NCI-H510A (cell line): Measurements from ENCODE around the gene NAA50.

Source experiments
- DNase-seq: peaks from one replicate; lab custom pipeline; 2025; lab: John Stamatoyannopoulos, UW

Gene NAA50

DNA sequence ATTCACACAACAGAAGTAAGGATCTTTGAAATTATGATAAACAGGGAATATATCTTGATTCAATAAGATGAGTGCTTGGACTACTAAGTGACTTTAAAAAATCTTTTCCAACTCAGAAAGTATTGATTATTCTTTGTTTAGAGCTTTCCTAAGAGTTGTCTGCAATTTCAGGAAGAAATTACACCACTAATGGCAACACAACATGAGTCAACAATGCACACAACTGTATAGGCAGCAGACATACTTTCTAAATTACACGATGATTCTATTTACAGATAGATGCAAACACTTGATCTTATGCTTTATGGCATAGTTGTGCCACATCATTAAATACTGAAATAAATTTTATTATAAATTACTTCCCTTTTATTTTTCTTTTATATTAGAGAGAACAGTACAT is 4.4 kb downstream of the NAA50 start:
- DNase-seq = no peak

- DNase-seq = no peak
Measured at GRCh38 chr3:113741086-113741485, 5.0 kb downstream of the NAA50 start.

DNA sequence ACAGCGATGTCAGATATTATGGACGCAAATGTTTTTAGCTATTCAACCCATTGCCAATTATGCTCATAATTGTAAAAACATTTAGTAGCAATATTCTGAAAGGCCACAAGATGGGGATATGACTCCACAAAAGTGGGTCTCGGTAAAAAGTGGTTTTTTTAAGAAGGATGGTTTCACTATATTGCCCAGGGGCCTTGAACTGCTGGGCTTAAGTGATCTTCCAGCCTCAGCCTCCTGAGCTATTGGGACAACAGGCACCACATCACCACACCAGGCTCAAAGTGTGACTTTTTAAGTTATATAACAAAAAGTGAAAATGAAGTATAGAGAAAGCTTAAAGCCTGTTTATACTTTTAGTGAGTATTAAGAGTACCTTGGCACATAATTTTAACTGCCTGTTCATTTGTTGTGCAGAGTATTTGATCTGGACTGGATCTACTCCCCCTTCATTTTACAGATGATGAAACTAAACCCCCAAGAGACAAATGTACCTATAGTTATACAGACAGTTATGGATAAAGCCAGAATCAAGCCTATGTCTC is 9.4 kb downstream of the NAA50 start:
- no peak for DNase-seq

DNA sequence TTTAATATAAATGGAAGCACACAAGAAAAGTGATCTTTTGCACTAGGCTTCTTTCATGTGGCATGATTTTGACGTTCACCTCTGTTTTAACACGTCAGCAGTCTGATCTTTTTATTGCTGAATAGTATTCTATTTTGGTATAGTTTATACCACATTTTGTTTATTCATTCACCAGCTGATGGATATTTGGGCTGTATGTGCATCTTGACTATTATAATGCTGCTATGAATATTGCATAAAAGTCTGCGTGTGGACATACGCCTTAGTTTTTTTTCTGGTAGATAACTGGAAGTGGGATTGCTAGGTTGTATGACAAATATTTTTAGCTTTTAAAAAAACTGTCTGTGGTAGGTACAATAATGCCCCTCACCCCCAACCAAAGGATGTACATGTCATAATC is 14.4 kb downstream of the NAA50 start:
- no peak for DNase-seq

DNA sequence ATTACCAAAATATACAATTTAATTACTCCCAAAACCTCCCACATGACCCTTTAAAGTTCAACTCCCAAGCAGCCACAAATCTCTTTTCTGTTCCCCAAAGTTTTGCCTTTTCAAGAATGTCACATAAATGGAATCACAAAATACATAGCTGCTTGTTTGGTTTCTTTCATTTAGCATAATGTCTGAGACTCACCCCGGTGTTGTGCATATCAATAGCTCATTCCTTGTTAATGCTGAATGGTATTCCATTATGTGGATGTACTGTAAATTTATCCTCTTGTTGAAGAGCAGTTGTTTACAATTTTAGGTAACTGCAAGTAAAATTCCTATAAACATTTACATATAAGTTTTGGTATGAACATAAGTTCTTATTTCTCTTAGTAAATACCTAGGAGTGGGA is 15.5 kb downstream of the NAA50 start:
- no peak for DNase-seq

GRCh38 chr3:113728661-113729060 is 17.4 kb downstream of the NAA50 start:
- DNase-seq = no peak

- no peak for DNase-seq
Measured at GRCh38 chr3:113721636-113722035, 24.4 kb downstream of the NAA50 start.

DNA sequence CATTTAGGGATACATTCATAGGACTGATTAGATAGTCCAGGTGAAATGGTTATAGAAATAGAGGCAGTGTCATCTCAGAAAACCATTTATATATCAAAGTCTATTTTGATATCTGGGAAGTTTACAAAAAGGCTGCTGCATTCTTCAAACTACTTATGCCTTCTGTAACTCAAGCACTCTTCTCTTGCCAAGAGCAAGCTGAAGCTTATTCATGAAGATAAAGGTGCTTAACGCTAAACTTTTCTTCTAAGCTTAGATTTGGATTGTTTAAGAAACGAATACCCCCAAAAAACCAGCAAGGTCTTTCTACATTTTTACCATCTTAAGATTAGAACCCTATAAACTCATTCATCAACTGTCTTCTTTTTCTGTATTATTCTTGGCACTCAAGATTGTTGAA is 26.3 kb downstream of the NAA50 start:
- DNase-seq = no peak

GRCh38 chr3:113719294-113719693 is 26.8 kb downstream of the NAA50 start:
- DNase-seq = no peak

- no peak for DNase-seq
Measured at GRCh38 chr3:113717818-113718217, 28.2 kb downstream of the NAA50 start.

GRCh38 chr3:113717308-113717707 is 28.7 kb downstream of the NAA50 start:
- no peak for DNase-seq

- DNase-seq = no peak
Measured at GRCh38 chr3:113714702-113715101, 31.3 kb downstream of the NAA50 start.

- DNase-seq = no peak
Measured at GRCh38 chr3:113712129-113712528, 33.9 kb downstream of the NAA50 start.

DNA sequence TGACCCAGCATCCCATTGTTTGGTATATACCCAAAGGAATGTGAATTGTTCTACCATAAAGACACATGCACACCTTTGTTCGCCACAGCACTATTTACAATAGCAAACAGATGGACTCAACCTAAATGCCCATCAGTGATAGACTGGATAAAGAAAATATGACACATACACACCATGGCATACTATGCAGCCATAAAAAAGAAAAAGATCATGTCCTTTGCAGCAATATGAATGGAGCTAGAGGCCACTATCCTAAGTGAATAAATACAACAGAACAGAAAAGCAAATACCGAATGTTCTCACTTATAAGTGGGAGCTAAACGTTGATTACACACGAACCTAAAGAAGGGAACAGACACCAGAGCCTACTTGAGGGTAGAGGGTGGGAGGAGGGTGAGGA is 38.2 kb downstream of the NAA50 start:
- DNase-seq = no peak

DNA sequence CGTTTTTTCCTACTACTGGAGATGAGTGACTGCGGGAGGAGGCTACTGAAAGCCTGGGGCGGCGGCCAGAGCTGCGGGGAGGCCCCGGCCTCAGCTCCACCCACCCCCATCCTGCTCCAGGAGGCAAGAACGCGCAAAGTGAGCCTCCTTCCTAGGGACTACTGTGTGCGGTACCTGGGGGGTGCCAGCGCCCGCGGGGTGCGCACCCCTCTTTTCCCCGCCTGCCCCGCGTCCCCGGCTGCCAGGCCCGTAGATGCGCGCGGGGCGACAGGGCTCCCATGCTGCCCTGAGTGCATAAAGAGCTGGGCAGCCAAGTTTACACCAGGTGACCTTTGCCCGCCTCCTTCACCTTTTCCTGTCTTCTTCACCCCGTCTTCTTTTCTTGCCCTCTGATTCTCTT is 47.1 kb downstream of the NAA50 start:
- no peak for DNase-seq

DNA sequence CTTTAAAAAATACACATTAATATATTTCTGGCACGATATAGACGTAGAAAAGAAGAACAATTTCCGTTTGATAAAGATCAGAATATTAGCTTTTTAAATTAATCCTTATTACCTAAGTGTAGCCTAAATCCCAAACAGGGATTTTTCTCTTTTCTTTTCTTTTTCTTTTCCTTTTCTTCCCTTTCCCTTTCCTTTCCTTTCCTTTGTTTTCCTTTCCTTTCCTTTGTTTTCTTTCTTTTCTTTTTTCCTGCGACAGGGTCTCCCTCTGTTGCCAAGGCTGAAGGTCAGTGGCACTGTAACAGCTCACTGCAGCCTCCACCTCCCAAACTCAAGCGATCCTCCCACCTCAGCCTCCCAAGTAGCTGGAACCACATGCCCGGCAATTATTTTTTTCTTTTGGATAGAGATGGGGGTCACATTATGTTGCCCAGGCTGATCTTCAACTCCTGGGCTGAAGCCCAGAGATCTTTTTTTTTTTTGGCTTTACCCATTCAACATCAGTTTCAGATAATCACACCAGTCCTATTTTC is 47.8 kb downstream of the NAA50 start:
- DNase-seq = no peak

- DNase-seq = no peak
Measured at GRCh38 chr3:113697500-113698090, 48.5 kb downstream of the NAA50 start.

GRCh38 chr3:113696658-113697499 is 49.2 kb downstream of the NAA50 start:
- peak; percentile 95 for DNase-seq

- no peak for DNase-seq
Measured at GRCh38 chr3:113695786-113696645, 50.0 kb downstream of the NAA50 start, which contains the start of gene USF3. USF3 (minus strand) TSS chr3:113696642; CDS start chr3:113674878, 21,764 bp downstream.

DNA sequence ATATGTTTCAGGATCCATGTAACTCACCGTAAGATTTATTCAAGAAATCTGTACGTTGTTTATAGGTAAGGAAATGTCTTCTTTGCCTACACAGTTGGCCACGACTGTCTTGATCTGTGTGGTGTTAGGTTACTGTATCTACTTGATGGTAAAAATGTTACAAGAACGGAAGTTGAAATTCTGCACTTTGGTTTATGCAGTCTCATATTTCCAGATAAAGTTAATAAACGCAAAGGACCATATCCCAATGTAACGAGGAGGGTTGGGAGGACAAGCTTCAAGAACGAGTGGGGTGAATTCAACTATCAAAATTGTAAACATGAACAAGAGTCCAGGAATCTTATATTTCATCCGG is 50.6 kb downstream of the NAA50 start:
- DNase-seq = no peak

DNA sequence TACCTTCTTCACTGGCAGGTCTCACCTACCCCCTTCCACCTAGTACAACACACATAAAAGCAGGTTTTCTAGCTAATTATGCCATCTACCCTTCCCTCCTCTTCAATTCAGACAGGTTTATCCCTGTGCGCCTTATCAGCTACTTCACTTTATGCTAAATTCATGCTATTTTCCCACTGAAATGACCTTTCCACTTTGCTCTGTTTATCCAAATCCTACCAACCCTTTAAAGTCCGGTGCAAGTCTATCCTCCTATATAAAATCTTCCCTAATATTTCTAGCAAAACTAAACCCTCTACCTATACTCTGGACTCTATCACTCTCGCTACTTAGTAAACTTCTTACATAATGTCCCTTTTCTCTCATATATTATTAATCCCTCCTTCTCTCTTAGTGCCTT is 55.6 kb downstream of the NAA50 start:
- DNase-seq = no peak
